ENCODE measurements around the gene GHRL.
A peak's percentile ranks its signal among the peaks of the same experiment; 100 is the strongest.
"Not testable (repeated sequence)": the region's sequence is repeated elsewhere in the genome, so short reads cannot be mapped to it uniquely, and the experiment has no call there.

Gene GHRL

DNA sequence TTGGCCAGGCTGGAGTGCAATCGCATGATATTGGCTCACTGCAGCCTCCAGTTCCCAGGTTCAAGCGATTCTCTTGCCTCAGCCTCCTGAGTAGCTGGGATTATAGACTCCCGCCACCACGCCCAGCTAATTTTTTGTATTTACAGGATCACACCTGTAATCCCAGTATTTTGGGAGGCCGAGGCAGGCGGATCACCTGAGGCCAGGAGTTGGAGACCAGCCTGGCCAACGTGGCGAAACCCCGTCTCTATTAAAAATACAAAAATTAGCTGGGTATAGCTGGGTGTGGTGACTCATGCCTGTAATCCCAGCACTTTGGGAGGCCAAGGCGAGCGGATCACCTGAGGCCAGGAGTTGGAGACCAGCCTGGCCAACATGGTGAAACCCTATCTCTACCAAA, 20.3 kb downstream of the GHRL start:
- not testable (repeated sequence) for DNase-seq

DNA sequence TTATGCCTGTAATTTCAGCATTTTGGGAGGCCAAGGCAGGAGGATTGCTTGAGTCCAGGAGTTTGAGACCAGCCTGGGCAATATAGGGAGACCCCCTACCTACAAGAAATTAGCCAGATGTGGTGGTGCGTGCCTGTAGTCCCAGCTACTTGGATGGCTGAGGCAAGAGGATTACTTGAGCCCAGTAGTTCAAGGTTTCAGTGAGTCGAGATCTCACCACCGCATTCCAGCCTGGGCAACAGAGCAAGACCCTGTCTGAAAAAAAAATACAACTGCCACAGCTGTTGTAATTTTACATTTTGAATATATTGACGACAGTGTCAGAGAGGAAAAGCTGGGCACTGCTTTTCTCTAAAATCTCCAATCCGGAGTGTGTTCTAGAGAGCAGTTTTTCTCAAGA, 23.3 kb downstream of the GHRL start:
- no peak for DNase-seq

DNA sequence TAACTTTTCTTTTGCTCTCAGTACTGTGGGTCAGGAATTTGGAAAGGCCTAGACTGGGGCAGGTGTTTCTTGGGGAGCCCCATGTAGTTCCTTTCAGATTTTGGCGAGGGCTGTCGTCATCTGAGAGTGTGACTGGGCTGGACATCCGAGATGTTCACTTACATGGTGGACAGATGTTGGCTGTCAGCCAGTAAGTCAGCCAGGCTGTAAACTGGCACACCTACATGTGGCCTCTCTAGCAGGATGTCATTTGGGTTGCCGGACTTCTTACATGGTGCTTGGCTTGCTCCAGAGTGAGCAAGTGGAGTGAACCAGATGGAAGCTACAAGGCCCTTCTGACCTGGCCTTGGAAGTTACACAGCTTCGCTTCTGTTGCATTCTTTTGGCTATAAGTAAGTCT, 23.8 kb downstream of the GHRL start:
- DNase-seq, result no peak

DNA sequence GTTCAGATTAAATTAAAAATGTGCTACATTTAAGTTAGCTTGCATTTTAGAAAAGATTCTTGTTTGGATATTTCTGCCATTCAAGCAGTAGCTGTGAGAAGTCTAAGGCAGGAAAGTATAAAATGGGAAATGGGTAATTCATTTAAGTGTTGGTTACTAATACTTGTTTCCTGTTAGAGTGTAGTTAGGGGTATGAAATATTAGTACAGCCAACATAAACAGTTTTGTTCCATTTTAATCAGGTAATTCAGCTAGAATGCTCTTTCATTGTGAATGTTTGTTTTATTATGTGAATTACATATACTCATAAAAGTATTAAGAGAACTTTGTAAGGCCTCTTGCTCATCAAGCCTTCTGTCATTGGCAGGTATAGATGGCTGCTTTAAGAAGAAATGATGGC, 24.6 kb downstream of the GHRL start:
- no peak for DNase-seq

DNA sequence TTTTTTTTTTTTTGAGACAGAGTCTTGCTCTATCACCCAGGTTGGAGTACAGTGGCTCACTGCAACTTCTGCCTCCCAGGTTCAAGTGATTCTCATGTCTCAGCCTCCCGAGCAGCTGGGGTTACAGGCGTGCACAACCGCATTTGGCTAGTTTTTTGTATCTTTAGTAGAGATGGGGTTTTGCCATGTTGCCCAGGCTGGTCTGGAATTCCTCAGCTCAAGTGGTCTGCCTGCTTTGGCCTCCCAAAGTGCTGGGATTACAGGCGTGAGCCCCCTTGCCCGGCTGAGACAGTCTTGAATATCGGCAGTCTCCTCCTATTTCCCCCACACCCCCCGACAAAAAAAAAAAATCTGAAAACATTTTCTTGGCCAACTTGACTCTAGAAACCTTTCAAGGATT, 25.8 kb downstream of the GHRL start:
- not testable (repeated sequence) for DNase-seq

DNA sequence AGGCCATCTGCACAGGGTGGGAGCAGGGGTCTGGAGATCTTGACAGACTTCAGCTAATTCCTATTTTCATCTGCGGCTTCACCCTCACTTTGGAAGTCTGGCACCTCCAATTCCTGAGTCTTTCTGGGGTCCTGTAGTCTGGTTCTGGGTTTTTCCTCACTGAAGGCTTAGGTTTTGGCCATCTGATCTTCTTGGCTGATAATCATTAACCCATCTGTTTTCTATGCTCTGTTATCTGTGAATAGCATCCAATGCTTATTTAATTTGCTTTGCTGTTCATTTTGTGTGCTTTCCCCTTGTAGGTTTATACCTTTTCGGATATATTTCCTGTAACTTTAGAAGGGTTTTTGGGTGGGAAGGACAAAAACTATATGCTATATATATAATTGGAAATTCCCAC, 26.9 kb downstream of the GHRL start:
- DNase-seq, result no peak

DNA sequence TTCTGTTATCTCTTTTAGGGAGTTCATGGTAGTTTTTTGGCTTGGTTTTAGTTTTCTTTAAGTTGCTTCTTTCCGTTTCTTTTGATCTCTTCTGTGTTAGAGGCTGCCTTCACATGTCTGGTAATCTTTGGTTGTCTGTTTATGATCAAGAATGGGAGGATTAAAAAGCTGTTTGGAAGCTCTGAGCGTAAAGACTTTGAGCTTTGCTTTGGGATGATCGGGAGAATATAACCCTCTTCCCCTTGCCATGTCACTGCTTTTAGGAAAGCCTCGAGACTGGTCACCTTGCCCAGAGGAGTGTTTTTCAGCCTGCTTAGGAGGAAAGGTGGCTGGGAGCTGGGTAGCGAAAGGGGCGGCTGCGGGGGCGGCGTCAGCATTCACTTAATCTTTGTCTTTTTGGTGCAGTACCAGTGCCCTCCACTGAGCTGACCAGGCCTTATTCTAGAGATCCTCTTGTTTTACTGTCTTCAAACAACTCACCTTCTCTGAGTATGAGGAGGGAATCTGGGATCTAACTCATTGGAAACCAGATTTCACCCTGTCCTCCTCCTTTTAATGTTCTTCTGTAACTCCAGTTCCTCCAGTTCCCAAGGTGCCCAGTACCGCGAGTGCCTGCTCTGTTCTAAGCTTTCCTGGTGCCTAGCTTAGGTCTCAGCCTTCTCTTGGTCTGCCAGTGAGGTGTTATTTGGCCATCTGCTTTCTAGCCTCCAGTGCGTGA, 28.9 kb downstream of the GHRL start:
- peak; percentile 54 for DNase-seq

DNA sequence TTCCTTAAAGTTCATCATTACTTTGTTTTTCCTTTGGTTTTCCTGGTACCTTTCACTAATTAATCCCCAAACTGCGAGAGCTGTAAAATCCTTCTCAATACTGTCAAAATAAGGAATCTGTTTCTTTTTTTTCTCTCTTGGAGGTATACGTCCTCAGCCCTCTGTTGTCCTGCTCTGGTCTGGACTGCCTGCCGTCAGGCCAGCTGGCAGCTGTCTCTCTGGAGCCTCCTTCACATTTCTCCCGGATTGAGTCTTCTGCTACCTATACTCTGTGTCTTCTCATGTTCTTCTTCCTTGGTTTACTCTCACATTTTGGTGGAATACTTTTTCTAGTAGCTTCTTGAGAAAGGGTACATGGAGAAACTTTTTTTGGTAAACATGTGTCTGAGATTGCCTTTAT, 30.7 kb downstream of the GHRL start:
- no peak for DNase-seq

DNA sequence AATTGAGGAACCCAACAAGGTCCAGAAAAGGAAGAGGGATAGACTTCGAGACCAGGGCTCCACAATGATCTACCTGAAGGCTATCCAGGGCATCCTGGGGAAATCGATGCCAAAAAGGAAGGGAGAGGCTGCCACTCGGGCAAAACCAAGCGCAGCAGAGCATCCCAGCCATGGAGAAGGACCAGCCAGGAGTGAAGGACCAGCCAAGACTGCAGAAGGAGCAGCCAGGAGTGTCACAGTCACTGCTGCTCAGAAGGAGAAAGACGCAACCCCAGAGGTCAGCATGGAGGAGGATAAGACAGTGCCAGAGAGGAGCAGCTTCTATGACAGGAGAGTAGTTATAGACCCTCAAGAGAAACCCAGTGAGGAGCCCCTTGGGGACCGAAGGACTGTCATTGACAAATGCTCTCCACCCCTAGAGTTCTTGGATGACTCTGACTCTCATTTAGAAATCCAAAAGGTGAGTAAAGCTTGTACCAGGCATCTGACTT, 32.5 kb downstream of the GHRL start:
- DNase-seq, result no peak

DNA sequence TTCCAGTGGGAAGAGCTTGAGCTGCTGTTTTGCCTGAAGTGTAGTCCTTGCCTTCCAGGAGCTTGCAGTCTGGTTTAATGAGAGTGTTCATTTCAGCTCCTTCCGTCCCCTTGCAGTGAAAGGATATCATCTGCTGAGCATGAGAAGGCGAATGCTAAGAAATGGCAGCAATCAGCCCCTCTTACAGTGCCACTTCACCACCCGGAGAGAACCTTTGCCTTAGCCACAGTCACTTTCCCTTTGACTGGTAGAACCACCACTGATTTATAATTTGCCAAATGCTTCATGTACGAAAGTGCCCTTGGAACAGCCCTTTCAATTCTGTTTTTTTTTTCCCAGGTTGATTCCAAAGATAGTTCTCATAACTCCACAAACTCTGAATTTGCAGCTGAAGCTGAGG, 32.9 kb downstream of the GHRL start:
- DNase-seq, result no peak

DNA sequence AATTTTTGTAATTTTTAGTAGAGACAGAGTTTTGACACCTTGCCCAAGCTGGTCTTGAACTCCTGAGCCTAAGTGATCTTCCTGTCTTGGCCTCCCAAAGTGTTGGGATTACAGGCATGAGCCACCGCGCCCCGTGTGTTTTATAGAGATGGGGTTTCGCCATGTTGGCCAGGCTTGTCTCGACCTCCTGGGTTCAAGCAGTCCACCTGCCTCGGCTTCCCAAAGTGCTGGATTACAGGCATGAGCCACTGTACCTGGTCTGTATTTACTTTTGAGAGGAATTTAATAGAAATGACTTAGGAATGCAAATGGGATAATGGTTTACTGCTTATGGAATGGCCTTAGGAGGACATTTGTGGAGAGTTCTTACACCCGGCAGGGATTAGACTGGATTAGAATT, 33.7 kb downstream of the GHRL start:
- no peak for DNase-seq

DNA sequence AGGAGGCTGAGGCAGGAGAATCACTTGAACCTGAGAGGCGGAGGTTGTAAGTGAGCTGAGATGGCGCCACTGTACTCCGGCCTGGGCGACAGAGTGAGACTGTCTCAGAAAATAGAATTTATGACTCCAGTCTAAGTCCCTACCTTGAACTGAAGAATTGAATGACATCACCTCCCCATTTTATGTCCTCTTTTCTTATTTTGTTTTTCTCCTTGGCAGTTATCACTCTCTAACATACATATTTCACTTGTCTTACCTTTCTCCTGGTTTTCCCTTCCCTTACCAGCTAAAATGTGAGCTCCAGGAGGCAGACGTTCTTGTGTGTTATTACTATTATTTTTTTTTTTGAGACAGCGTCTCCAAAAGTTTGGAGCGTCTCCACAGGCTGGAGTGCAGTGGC, 36.9 kb downstream of the GHRL start:
- DNase-seq, result no peak

DNA sequence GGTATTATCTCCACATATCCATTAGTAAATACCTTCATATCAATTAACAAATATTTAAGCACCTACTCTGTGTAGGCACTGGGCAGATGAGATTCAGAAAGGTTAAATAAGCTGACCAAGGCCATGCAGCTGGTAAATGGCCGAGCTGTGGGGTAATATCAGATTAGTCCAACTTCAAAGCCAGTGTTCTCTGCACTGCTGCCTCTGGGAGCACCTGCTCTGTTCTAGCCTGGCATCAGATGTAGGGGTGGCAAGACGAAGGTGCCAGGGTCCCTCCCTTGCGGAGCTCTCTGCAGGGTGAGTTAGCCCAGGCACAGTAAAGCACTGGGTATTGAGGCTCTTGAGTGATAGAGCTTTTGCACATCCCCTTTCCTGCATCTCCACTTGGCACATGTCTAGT, 39.0 kb downstream of the GHRL start:
- no peak for DNase-seq

DNA sequence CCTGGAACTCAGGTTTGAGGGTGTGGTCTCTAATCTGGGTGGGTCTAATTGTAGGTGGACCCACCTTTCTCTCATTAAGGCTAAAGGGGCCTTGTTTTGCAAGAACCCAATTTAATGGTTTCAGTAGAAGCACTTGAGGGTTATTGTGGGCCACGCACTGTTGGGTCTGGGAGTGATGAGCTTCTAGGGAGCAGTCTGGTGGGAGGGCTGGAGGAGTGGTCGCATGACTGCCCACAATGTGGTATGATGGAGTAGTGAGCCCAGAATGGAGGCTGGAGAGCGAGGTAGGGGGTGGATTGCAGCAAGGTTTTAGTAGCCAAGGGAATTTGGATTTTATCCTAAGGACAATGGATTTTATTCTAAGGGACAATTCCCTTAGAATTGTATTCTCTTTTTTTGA, 41.7 kb downstream of the GHRL start:
- no peak for DNase-seq

DNA sequence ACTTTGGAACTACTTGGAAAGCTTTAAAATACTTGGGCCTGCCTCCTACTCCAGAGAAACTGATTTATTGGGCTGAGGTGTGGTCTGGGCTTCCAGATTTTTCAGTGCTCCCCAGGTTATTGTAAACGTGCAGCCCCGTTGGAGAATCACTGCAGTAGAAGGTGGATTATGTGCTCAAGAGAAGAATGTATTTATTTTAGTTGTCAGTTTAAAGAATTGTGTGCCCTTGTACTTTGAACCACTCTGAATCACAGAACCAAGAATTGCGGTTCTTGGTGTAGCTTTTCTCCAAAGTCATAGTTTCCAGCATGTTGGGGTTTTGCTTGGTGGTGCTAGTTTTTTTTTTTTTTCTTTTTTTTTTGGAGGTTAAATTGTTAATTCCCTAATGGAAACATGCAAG, 42.9 kb downstream of the GHRL start:
- no peak for DNase-seq

DNA sequence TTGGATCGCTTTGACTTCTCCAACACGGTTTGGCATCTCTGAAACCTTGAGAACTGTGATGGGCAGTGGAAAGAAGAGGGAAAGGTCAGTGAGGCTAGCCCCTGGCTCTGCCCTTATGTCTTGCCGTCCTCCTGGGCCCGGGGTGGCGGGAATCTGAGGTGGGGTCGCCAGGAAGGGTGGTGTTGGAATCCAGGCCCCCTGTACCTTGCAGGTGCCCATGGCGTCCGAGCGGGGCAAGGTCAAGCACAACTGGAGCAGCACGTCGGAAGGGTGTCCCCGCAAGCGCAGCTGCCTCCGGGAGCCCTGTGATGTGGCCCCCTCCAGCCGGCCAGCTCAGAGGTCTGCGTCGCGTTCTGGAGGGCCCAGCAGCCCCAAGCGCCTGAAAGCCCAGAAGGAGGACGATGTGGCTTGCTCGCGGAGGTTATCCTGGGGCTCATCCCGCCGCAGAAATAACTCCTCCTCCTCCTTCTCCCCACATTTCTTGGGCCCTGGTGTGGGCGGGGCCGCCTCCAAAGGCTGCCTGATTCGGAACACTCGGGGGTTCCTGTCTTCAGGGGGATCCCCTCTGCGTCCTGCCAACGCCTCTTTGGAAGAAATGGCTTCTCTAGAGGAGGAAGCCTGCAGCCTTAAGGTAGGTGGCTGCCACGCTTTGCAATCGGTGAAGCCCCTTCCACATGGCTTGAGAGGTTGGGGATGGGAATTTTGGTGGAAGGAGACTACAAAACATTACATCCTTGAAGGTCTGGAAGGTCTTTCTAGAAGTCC, 43.6 kb downstream of the GHRL start:
- DNase-seq, result peak; percentile 42

DNA sequence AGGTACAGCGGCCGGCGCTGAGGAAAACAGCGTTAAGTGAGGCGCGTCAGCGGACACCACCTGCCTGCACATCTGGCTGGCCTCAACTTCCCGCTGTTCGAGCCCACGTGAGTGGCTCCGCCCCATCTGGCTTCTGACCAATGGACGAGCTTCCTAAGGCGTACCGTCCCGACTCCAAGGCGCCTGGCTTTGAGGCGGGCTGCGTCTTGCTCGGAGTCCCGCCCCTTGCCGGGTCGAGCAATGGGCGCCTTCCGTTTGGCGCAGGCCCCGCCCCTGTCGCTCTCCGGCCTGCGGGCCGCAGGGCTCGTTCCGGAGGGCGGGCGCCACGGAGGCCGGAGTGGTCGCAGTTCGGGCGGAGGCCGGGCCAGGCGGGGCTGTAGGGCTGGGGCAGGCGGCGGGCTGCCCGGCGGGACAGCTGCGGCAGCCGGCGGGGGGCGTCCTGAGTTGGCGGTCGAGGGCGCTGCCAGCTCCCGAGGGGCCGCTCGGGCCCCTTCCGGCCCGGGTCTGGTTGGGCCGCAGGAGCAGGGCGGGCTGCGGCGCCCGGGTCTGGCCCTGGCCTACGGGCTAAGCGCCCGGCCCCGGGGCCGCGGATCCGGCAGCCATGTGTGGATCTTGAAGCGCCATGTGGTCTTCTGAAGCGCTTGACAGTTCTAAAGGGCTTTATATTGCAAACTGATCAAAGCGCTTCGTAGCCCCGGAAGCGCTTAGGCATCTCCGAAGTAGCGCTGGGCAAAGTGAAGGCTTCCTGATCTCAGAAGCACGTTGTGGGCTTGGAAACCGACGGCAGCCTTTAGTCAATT, 44.4 kb downstream of the GHRL start, which contains the start of gene TATDN2:
Gene TATDN2, plus strand, starts transcription at position 276 of the 800 bp plus-strand sequence. CDS start 742 bp downstream, outside the sequence.
- peak; percentile 84 for DNase-seq

DNA sequence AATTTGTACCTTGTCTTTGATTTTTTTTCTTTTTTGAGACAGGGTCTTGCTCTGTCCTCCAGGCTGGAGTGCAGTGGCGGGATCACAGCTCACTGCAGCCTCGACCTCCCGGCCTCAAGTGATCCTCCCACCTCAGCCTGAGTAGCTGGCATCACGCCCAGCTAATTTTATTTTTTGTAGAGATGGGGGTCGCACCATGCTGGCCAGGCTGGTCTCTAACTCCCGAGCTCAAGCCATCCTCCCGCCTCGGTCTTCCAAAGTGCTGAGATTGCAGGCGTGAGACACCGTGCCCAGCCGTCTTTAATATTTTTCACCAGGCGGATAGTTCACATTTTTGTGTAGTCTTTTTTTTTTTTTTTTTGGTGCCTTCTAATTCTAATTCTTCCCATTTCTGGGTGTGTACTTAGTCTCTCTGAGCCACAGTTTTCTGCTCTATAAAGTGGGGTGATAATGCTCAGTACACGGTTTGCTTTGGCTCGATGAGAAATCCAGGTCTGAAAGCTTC, 45.0 kb downstream of the GHRL start:
- DNase-seq, result no peak

DNA sequence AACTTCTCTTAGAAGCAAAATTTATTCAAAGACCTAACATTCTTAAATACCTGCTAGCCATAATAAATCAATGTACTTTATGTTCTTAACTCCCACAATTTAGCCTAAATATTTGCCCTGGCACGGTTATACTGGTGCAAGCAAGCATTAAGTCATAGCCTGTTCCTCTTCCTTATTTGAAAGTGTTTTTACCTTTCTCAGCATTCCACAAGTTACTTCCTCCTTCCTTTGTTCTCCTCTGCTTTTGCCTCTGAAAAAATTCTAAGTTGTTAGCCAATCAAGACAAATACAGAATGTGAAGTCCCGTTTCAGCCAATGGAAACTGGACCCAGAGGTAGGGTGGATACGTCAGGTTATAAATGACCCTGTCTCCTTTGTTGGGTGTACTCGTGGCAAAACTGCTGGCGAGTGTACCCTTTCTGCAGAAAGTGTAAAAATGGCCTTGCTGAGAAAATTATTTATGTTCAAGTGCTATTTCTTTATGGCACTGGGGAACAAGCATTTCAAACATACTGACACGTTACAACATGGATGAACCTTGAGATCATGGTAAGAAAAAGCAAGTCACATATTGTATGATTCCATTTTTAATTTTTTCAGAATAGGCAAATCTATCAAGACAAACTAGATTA, 47.5 kb downstream of the GHRL start:
- DNase-seq, result no peak

DNA sequence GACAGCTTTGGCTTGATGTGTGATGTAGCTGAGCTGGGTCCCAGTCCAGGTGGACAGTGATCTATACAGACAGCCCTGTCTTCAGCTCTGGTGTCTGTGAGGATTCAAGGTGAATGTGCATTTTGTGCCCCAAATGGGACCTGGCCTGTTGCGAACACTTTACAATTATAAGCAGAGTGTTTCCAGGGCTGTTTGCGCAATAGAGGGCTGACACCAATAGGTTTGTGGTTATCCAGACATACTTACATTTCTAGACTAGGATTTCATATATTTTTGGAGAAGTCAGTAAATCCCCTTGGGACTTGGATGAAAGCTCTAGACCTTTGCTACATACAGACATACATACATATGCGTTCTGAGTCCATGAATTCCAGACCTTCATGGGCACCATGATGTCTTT, 48.7 kb downstream of the GHRL start:
- no peak for DNase-seq

DNA sequence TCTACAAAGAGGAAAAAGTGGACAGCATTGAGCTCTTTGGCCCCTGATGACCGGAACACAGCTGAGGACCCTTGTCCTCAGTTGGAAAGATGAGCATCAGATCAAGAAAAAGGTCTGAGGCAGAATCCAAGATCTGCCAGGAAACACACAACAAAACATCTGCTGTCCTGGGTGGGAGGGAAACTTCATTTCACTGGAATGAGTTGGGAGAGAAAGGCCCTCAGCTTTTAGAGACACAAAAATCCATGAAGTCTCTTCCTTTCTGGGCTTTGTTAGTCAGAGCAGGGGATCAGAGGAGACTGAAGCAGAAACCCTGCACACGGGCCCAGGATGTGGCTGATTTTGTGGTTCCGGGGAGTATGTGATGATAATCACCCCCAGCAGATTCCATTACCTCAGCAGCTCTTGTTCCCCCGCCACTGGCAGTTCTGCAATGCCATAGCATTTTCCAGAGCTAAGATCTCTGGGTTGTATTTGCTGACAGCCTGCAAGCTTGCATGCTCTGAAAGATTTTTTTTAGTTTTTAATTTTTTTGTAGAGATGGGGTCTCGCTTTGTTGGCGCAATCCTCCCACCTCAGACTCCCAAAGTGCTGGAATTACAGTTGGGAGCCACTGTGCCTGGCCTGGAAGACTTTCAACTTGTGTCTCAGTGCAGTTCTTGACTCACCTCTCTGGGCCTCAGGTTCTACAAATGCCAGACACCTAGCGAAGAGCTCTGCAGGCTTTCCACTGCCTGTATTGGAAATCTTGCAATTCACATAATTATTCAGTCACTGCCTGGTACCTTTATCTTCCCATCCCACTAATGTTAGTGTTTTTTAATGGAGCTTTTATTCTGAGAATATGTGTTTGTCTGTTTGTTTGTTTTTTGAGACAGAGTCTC, 50.3 kb downstream of the GHRL start:
- DNase-seq, result peak; percentile 67

DNA sequence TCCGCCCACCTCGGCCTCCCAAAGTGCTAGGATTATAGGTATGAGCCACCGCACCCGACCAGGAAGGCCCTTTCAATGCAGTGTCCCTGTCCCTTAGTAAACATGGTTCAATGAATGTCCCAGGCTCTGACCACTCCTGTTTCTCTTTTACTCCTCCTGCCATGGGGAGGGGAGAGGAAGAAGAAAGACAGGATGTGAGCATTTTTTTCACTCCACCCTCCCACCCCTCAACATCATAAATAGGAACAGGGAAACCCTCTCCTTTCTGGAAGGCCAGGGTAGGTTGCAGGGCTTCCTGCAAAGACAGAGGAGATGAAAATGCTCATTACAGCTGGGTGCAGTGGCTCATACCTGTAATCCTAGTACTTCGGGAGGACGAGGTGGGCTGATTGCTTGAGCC, 51.9 kb downstream of the GHRL start:
- DNase-seq, result no peak
